ENCODE results near the gene DRC3.

DRC3 gene

DNA sequence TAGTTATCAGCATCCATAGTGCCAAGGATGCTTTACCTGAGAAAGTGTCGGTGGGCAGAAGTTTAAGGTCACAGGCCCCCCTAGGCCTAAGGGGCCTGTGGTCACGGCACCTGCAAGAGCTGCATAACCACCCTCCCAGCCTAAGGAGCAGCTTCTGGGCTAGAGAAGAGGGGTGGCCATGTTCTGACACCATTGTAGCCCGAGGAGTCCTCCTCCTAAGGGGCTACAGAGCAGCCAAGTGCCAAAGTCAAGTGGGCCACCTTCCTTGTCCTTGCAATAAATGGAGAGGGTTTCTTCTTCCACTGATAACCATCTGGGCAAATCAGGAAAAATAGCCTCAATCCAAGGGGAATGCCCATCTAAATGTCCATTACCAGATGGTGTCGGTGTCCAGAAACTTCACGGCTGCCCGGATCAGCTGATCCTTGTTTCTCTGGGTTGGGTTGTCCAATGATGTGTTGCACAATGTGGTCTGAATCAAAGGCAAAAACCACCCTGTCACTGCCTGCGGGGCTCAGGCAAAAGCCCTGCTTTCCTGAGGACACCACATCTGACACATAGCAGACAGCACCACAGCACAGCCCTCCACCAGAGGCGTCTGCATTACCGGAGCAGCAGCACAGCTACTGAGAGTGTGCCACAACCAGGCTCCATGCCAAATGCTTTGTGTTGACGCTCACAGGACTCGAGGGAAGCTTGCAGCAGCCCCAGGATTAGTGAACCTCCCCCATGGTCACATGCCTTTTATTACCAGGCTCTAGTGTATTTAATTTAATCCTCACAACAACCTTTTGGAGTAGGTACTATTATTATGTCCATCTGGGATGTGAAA is 53.5 kb downstream of the DRC3 start:
- peak; percentile 29 for DNase-seq

DNA sequence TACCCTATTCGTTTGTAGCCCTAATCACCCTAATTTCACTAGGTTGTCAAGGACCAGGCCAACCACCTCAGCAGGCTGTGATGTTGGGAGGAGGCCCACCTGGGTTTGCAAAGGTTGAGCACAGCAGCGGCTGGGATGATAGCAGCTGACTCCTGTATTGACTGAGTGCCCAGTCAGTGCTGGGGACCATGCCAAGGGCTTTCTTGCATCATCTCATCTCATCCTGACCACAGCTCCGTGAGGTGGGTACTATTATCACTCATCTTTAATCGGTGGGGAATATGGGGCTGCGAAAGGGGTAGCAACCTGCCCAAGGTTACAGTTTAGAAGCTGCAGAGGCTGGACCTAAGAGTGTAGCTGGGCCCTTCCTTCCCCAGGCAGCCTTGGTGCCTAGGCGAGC is 54.6 kb downstream of the DRC3 start:
- DNase-seq: no peak

DNA sequence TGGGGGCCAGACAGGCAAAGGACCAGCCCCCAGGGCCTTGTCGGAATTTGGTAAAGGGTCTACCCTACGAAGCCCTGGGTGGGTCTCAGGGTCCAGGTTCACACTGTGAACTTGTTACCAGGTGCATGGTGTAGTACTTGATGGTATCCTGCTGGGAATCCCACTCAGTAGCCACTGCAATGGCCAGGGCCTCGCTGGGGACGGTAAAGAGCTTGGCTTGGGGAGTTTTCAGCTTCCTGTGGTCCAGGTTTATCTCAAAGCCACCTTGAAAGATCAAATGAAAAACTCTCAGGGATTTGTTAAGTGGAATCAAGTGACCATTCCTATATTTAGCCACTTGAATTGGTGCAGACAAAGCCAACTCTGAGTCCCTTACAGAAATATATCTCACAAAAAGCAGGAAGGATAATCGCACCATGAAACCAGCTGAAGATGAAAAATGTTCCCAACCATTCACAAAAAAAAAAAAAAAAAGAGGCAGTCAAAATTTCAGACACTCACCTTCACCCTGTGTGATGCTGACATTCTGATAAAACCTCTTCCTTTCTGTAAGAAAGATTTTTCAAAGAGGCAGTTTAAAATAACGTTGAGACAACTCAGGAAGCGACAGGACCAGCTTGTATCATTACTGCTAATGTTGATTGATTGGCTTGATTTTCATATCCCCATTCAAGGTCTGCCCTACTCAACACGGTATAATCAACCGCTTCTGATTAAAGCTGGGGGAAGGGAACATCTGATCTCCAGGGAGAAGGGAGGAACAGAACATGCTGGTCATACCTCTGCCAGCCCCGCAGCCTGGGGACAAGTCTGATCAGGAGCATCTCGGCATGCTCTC is 55.7 kb downstream of the DRC3 start:
- DNase-seq: no peak

- DNase-seq: no peak
Measured at GRCh38 chr17:18028952-18029540, 56.4 kb downstream of the DRC3 start.

GRCh38 chr17:18031955-18032354 is 59.3 kb downstream of the DRC3 start:
- no peak for DNase-seq

- DNase-seq: peak; percentile 86
Measured at GRCh38 chr17:18033442-18034099, 60.9 kb downstream of the DRC3 start.

GRCh38 chr17:18035704-18036103 is 63.0 kb downstream of the DRC3 start:
- no peak for DNase-seq

DNA sequence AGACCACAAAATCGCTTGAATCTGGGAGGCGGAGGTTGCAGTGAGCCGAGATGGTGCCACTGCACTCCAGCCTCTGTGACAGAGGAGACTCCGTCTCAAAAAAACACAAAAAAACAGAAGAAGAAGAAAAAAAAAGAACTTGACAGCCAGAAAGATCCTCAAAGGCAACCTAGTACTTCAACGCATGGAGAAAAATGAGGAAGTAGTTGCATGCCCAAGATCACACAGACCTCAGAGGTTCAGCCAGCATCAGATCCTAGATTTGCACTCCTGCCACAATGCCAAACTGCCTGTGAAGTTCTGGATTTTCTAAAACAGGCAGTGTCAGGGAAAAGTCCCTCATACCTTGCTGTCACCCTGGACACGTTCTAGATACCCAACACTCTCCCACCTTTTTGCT is 64.8 kb downstream of the DRC3 start:
- DNase-seq: no peak

GRCh38 chr17:18038149-18038850 is 65.6 kb downstream of the DRC3 start:
- peak; percentile 38 for DNase-seq

DNA sequence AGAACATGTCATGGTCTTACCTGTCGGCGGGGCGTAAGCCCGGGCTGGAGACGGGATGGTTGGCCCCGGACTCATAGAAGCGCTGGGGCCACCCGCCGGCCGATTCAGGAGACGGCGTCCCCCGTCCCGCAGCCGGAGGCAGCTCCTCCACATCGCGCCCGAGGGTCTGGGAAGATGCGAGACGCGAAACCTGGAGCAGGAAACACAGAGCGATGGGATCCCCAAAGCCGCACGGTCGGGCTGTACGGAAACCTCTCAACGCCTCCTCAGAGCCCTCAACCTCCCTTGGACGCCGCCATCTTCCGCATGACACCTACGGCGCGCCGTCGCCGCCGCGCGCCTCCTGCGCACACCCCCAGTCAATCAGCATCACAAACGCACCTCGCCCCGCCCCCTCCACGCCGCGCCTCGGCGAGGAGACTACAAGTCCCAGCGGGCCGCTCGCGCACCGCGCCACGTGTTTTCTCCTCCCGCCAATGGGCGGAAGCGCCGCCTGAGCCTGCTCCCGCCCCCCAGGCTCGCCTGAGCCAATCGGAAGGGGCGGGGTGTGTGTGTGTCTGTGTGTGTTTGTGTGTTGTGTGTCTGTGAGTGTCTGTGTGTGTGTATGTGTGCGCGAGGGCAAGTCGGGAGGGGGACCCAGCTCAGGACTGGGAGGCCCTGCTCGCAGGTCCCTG is 66.3 kb downstream of the DRC3 start, which contains the start of the genes ATPAF2 and GID4:
ATPAF2 (minus strand) TSS at position 308 of the 674 bp plus-strand sequence; CDS start at position 153, 155 bp downstream.
GID4 (plus strand) TSS at position 548 of the 674 bp plus-strand sequence; CDS start at position 605, 57 bp downstream.
- peak; percentile 99 for DNase-seq

GRCh38 chr17:18039535-18040260 is 67.0 kb downstream of the DRC3 start:
- DNase-seq: no peak

GRCh38 chr17:18040261-18040858 is 67.7 kb downstream of the DRC3 start:
- no peak for DNase-seq

DNA sequence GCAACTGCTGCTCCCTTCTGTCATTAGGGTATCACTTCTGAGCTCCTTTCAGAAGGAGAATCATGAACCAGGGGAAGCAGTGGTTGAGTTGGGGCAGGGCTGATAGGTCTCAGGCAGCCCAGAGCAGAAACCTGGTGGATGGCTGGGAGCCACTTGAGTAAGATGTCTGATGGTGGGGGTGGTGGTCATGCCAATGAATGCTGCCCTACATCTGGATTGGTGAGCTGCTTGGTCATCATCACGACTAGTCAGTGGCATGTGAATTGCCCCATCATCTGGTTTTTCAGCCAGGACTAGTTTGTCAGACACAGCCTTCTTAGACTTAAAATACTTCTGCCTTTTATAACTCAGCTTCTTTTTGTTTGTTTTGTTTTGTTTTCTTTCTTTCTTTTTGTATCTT is 69.1 kb downstream of the DRC3 start:
- DNase-seq: no peak

DNA sequence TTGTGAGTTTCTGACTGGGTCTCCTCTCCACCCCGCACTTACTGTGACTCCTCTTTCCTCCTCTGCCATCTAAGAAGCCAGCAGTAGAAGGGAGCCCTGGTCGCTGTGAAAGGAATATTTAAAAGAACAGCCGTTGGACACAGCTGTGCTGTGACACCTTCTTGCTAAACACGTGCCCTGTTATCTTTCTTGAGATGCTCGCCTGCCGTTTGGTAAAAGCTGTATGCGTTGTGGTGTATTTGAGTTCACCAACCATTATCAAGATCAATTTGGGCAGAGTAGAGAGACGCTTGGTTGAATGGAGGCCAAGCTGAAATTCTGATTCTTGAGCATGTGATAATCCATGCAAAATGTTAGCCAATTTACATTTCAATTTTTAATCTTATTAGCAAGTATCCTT is 70.3 kb downstream of the DRC3 start:
- DNase-seq: no peak

- DNase-seq: peak; percentile 15
Measured at GRCh38 chr17:18043491-18043890, 70.8 kb downstream of the DRC3 start.

GRCh38 chr17:18044609-18045008 is 71.9 kb downstream of the DRC3 start:
- no peak for DNase-seq

DNA sequence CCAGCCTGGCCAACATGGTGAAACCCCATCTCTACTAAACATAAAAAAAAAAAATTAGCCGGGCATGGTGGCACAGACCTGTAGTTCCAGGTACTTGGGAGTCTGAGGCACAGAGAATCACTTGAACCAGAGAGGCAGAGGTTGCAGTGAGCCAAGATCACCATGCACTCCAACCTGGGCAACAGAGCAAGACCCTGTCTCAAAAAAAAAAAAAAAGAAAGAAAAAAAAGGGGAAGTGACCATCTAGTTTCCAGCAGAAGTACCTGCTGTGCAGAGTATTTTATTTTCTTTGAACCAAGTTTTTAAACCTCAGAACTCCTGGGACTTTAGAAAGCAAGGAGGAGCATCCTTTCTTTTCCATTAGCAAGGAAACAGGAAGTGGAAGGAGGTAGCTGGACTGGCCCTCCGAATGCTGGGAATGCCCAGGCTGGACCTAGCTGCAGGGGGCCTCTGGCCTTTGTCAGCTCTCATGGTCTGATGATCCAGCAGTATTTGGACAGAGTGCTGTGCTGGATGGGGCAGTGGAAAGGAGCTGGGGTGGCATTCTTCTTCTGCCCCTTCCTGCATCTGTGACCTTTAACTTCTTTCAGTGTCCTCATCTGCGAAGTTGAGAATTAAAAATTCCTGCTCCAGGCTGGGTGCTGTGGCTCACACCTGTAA is 73.2 kb downstream of the DRC3 start:
- DNase-seq: no peak

DNA sequence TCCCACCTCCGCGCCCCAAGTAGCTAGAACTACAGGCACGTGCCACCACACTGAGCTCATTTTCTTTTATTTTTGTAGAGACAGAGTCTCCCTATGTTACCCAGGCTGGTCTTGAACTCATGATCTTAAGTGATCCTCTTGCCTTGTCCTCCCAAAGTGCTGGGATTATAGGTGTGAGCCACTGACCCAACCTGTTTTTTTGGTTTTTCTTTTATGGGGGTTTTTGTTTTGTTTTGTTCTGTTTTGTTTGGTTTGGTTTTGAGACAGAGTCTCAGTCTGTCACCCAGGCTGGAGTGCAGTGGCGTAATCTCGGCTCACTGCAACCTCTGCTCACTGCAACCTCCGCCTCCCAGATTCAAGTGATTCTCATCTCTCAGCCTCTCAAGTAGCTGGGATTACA is 82.9 kb downstream of the DRC3 start:
- no peak for DNase-seq

DNA sequence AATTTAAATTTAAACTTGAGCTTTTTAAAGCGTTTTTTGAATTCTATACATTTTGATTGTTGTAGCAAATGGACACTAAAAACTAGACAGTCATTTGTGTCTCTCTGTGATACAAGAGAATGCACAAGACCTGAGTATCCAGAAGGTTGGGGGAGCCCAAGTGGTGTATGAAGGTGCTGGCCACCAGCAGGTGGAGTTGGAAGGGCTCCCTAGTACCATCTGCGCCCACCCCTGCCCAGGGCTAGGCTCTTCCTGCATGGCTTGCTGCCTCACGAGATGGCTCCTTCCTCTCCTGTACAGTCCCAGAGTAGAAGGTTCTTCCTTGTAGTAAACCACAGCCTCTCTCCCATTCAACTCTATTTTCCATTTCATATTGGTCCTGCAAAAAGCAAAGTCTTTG is 83.6 kb downstream of the DRC3 start:
- no peak for DNase-seq

GRCh38 chr17:18059283-18059682 is 86.6 kb downstream of the DRC3 start:
- no peak for DNase-seq
